Mesendoderm (in vitro differentiated cells): Measurements from ENCODE around the gene OGDH.

Experiments
- DNase-seq: peaks from one replicate; pipeline ENCODE4 v3.0.0; 2013
- H2AK5ac ChIP-seq: 2 replicates; pipeline ENCODE4 v1.6.1; 2013; ENCODE audit warnings: low read length, inconsistent platforms
- H2BK120ac ChIP-seq: 2 replicates; pipeline ENCODE4 v1.6.1; 2013; ENCODE audit warnings: low read depth, mild to moderate bottlenecking, low read length, moderate library complexity, mixed read lengths
- H2BK15ac ChIP-seq: replicated peaks from 2 replicates; pipeline ENCODE4 v1.6.1; 2013; ENCODE audit warnings: low read depth, mild to moderate bottlenecking, moderate library complexity
- H2BK5ac ChIP-seq: 2 replicates; pipeline ENCODE4 v1.6.1; 2013; ENCODE audit warnings: low read length, inconsistent platforms
- H3K18ac ChIP-seq: 2 replicates; pipeline ENCODE4 v1.6.1; 2013; ENCODE audit warnings: mild to moderate bottlenecking, low read length, mixed read lengths
- H3K23ac ChIP-seq: one replicate; pipeline ENCODE4 v1.6.1; 2013; ENCODE audit warnings: low read length
- H3K27ac ChIP-seq: 2 replicates; pipeline ENCODE4 v1.5.1; 2013; ENCODE audit warnings: low read depth, mild to moderate bottlenecking, inconsistent platforms, low read length, moderate library complexity
- H3K27me3 ChIP-seq: 2 replicates; pipeline ENCODE4 v1.6.1; 2013; ENCODE audit warnings: low read length, control low read depth, mild to moderate bottlenecking, inconsistent platforms; ENCODE audit not compliant: insufficient read depth, poor library complexity
- H3K36me3 ChIP-seq: 2 replicates; pipeline ENCODE4 v1.6.1; 2013; ENCODE audit warnings: low read length, inconsistent platforms; ENCODE audit not compliant: control insufficient read depth, insufficient read depth
- H3K4ac ChIP-seq: one replicate; pipeline ENCODE4 v1.6.1; 2013; ENCODE audit warnings: low read depth, mild to moderate bottlenecking, low read length, moderate library complexity
- H3K4me1 ChIP-seq: 2 replicates; pipeline ENCODE4 v1.6.1; 2013; ENCODE audit warnings: low read depth, low read length, inconsistent platforms; ENCODE audit not compliant: control insufficient read depth
- H3K4me2 ChIP-seq: 2 replicates; pipeline ENCODE4 v1.6.1; 2013; ENCODE audit warnings: low read length
- H3K4me3 ChIP-seq: 2 replicates; pipeline ENCODE4 v1.5.1; 2013; ENCODE audit warnings: mild to moderate bottlenecking, low read length
- H3K56ac ChIP-seq: one replicate; pipeline ENCODE4 v1.6.1; 2013; ENCODE audit warnings: low read length
- H3K79me1 ChIP-seq: 2 replicates; pipeline ENCODE4 v1.6.1; 2013; ENCODE audit warnings: low read length, inconsistent platforms
- H3K79me2 ChIP-seq: 2 replicates; pipeline ENCODE4 v1.6.1; 2013; ENCODE audit warnings: mild to moderate bottlenecking, low read length; ENCODE audit not compliant: control insufficient read depth, insufficient read depth
- H3K9ac ChIP-seq: 2 replicates; pipeline ENCODE4 v1.6.1; 2013; ENCODE audit warnings: low read length, inconsistent platforms
- H4K5ac ChIP-seq: one replicate; pipeline ENCODE4 v1.6.1; 2013; ENCODE audit warnings: low read length
- H4K8ac ChIP-seq: one replicate; pipeline ENCODE4 v1.6.1; 2013; ENCODE audit warnings: low read depth, mild to moderate bottlenecking, control low read depth, low read length, moderate library complexity
- WGBS: extraction: QIAGEN DNeasy Blood & Tissue Kit; methylation state at CpG from one replicate; pipeline ENCODE4 v1.1.7; 2013; ENCODE audit warnings: low lambda C conversion rate, missing lambda C conversion rate; ENCODE audit not compliant: insufficient coverage; ENCODE audit errors: extremely low coverage; 5-methylcytosine and 5-hydroxymethylcytosine counted together

Gene OGDH

GRCh38 chr7:44674381-44674780 lies 68.0 kb downstream of the OGDH start:
- Histone ChIP-seq H3K18ac (no peak overlapping the region), H2BK15ac (no peak overlapping the region), H2BK120ac (no peak overlapping the region), H2AK5ac (no peak overlapping the region), H3K56ac (no peak overlapping the region), H3K23ac (no peak overlapping the region), H4K5ac (no peak overlapping the region), H3K4ac (no peak overlapping the region), H3K27me3 (no peaks in the 10 kb centered on the region), H3K36me3 (peaks cover 10% of the 10 kb centered on the region), H3K4me3 (no peak overlapping the region), H2BK5ac (no peak overlapping the region), H3K4me1 (no peaks in the 10 kb centered on the region), H3K79me2 (no peaks in the 10 kb centered on the region), H3K79me1 (no peaks in the 10 kb centered on the region), H3K27ac (no peak overlapping the region), H3K4me2 (no peak overlapping the region), H4K8ac (no peak overlapping the region), H3K9ac (no peak overlapping the region)
- no CpG with 5 or more reads among the region's 7 CpGs for WGBS
- DNase-seq: no peak

- Histone ChIP-seq H3K36me3 (peaks cover 10% of the 10 kb centered on the region), H3K4ac (no peak overlapping the region), H3K27me3 (no peaks in the 10 kb centered on the region), H3K4me3 (no peak overlapping the region), H2BK120ac (no peak overlapping the region), H3K79me1 (no peaks in the 10 kb centered on the region), H2AK5ac (no peak overlapping the region), H3K9ac (no peak overlapping the region), H3K79me2 (no peaks in the 10 kb centered on the region), H3K18ac (no peak overlapping the region), H4K8ac (no peak overlapping the region), H3K4me2 (no peak overlapping the region), H4K5ac (no peak overlapping the region), H3K23ac (no peak overlapping the region), H3K27ac (no peak overlapping the region), H2BK15ac (no peak overlapping the region), H3K56ac (no peak overlapping the region), H2BK5ac (no peak overlapping the region), H3K4me1 (no peaks in the 10 kb centered on the region)
- WGBS: no CpG with 5 or more reads among the region's 4 CpGs
- no peak for DNase-seq
These were observed 70.3 kb downstream of the OGDH start for GRCh38 chr7:44676776-44677175.

- Histone ChIP-seq H3K4me3 (no peak overlapping the region), H3K79me2 (no peaks in the 10 kb centered on the region), H3K4me1 (no peaks in the 10 kb centered on the region), H3K23ac (no peak overlapping the region), H2BK5ac (no peak overlapping the region), H2BK15ac (no peak overlapping the region), H2BK120ac (no peak overlapping the region), H3K36me3 (peaks cover 10% of the 10 kb centered on the region), H3K27ac (no peak overlapping the region), H3K27me3 (no peaks in the 10 kb centered on the region), H4K8ac (no peak overlapping the region), H2AK5ac (no peak overlapping the region), H3K4me2 (no peak overlapping the region), H3K4ac (no peak overlapping the region), H3K18ac (no peak overlapping the region), H3K56ac (no peak overlapping the region), H4K5ac (no peak overlapping the region), H3K9ac (no peak overlapping the region), H3K79me1 (no peaks in the 10 kb centered on the region)
- DNase-seq: peak; percentile 13
- no CpG with 5 or more reads among the region's 4 CpGs for WGBS
These were observed 71.7 kb downstream of the OGDH start for GRCh38 chr7:44678101-44678470.

- no peak overlapping the region for H3K4me2 ChIP-seq
- H3K23ac ChIP-seq: no peak overlapping the region
- no peak overlapping the region for H3K4me3 ChIP-seq
- H2AK5ac ChIP-seq: no peak overlapping the region
- peaks cover 10% of the 10 kb centered on the region for H3K36me3 ChIP-seq
- H3K79me1 ChIP-seq: no peaks in the 10 kb centered on the region
- no peak overlapping the region for H2BK15ac ChIP-seq
- H3K9ac ChIP-seq: no peak overlapping the region
- WGBS: no CpG with 5 or more reads among the region's 5 CpGs
- no peaks in the 10 kb centered on the region for H3K79me2 ChIP-seq
- H3K27me3 ChIP-seq: no peaks in the 10 kb centered on the region
- H3K18ac ChIP-seq: no peak overlapping the region
- H2BK5ac ChIP-seq: no peak overlapping the region
- no peak overlapping the region for H2BK120ac ChIP-seq
- peak overlapping the region; percentile 11 for H3K27ac ChIP-seq
- no peaks in the 10 kb centered on the region for H3K4me1 ChIP-seq
- no peak overlapping the region for H4K8ac ChIP-seq
- no peak overlapping the region for H4K5ac ChIP-seq
- DNase-seq: no peak
- no peak overlapping the region for H3K56ac ChIP-seq
- H3K4ac ChIP-seq: no peak overlapping the region
These were observed 72.2 kb downstream of the OGDH start for GRCh38 chr7:44678471-44679179.

- no peak overlapping the region for H3K23ac ChIP-seq
- no peak overlapping the region for H3K56ac ChIP-seq
- no peaks in the 10 kb centered on the region for H3K27me3 ChIP-seq
- no peaks in the 10 kb centered on the region for H3K4me1 ChIP-seq
- no peak overlapping the region for H3K18ac ChIP-seq
- H4K5ac ChIP-seq: no peak overlapping the region
- no peak overlapping the region for H3K4me2 ChIP-seq
- H3K4me3 ChIP-seq: no peak overlapping the region
- H3K79me1 ChIP-seq: no peaks in the 10 kb centered on the region
- H3K36me3 ChIP-seq: peaks cover 5% of the 10 kb centered on the region
- no peak overlapping the region for H2BK15ac ChIP-seq
- no peak overlapping the region for H3K4ac ChIP-seq
- H2BK5ac ChIP-seq: no peak overlapping the region
- no peak for DNase-seq
- H4K8ac ChIP-seq: no peak overlapping the region
- H3K9ac ChIP-seq: no peak overlapping the region
- WGBS: no CpG with 5 or more reads among the region's 9 CpGs
- no peak overlapping the region for H3K27ac ChIP-seq
- H2AK5ac ChIP-seq: no peak overlapping the region
- H2BK120ac ChIP-seq: no peak overlapping the region
- H3K79me2 ChIP-seq: no peaks in the 10 kb centered on the region
These were observed 75.2 kb downstream of the OGDH start for GRCh38 chr7:44681645-44682044.

GRCh38 chr7:44685723-44686122 lies 79.3 kb downstream of the OGDH start:
- no peak overlapping the region for H2BK15ac ChIP-seq
- no peak overlapping the region for H3K23ac ChIP-seq
- H3K4ac ChIP-seq: no peak overlapping the region
- WGBS: no CpG with 5 or more reads among the region's 1 CpG
- DNase-seq: no peak
- H3K9ac ChIP-seq: no peak overlapping the region
- H3K36me3 ChIP-seq: no peaks in the 10 kb centered on the region
- H4K5ac ChIP-seq: no peak overlapping the region
- H2AK5ac ChIP-seq: no peak overlapping the region
- no peak overlapping the region for H4K8ac ChIP-seq
- no peaks in the 10 kb centered on the region for H3K79me2 ChIP-seq
- no peak overlapping the region for H3K27ac ChIP-seq
- no peaks in the 10 kb centered on the region for H3K27me3 ChIP-seq
- no peak overlapping the region for H3K4me3 ChIP-seq
- H3K4me1 ChIP-seq: no peaks in the 10 kb centered on the region
- no peak overlapping the region for H3K56ac ChIP-seq
- H2BK5ac ChIP-seq: no peak overlapping the region
- H3K18ac ChIP-seq: no peak overlapping the region
- H2BK120ac ChIP-seq: no peak overlapping the region
- no peaks in the 10 kb centered on the region for H3K79me1 ChIP-seq
- H3K4me2 ChIP-seq: no peak overlapping the region
